ENCODE measurements around the gene FAM237B. TPM values are rescaled to one million over a fixed set of nuclear protein-coding genes. Genes with fewer than 3 reads are reported as not detected.

FAM237B gene
- total and polyA plus RNA-seq, 2 of the 4 experiments (the other 2 are of a cell fraction), result not detected

GRCh38 chr7:90313907-90314306 is 7.2 kb downstream of the FAM237B start:
- no CpG with 5 or more reads among the region's 4 CpGs for WGBS, 2 experiments (ENCODE audit: extremely low coverage in 2 of 2, insufficient read length in 1 of 2)
- BruUV-seq (replicated peaks), result no TSS peak
- Histone ChIP-seq H4K5ac (ENCODE audit: low read depth, low read length) (no peak overlapping the region), H3K23ac (ENCODE audit: low read depth, low read length) (no peak overlapping the region), H3K18ac (ENCODE audit: low read depth, low read length) (no peak overlapping the region), H2AK5ac (ENCODE audit: low read depth, low read length) (no peak overlapping the region), H2BK120ac (ENCODE audit: low read depth, low read length) (no peak overlapping the region), H3K27me3 (ENCODE audit: control insufficient read depth, insufficient read depth, low read length) (peaks cover 1% of the 10 kb centered on the region; the same call in 1 of the 2 replicates), H4K8ac (ENCODE audit: low read depth in 2 of 2, low read length in 2 of 2) (no peak overlapping the region), H3K4me3 (ENCODE audit: insufficient read depth, low read depth, low read length) (no peak overlapping the region), H3K79me1 (ENCODE audit: low read depth in 1 of 2, low read length in 2 of 2) (no peaks in the 10 kb centered on the region), H3K27ac (ENCODE audit: insufficient read depth, low read length) (no peak overlapping the region), H2AFZ (replicated peaks; ENCODE audit: low read length, poor library complexity) (no peak overlapping the region), H2AK9ac (replicated peaks; ENCODE audit: low read depth, low read length, poor library complexity) (no peak overlapping the region), H3K4me2 (ENCODE audit: low read depth, low read length) (no peak overlapping the region), H3K56ac (ENCODE audit: extremely low read depth, insufficient read depth, low read length) (no peak overlapping the region), H3K9me1 (ENCODE audit: insufficient read depth, low read length) (no peaks in the 10 kb centered on the region), H3K14ac (replicated peaks; ENCODE audit: low read depth, low read length) (no peak overlapping the region), H3K4ac (ENCODE audit: low read depth, low read length) (no peak overlapping the region), H3K36me3 (ENCODE audit: control insufficient read depth, insufficient read depth, low read length) (no peaks in the 10 kb centered on the region), H3K9ac (ENCODE audit: low read depth, low read length) (no peak overlapping the region), H2BK20ac (ENCODE audit: low read depth, low read length) (no peak overlapping the region), H4K91ac (ENCODE audit: insufficient read depth, low read depth, low read length) (no peak overlapping the region), H3K9me3 (ENCODE audit: control insufficient read depth, insufficient read depth, low read length) (no peaks in the 10 kb centered on the region), H2BK15ac (ENCODE audit: low read depth, low read length) (no peak overlapping the region), H4K20me1 (ENCODE audit: insufficient read depth, low read length) (no peaks in the 10 kb centered on the region), H3K4me1 (ENCODE audit: control insufficient read depth, insufficient read depth, low read length) (no peaks in the 10 kb centered on the region), H2BK5ac (ENCODE audit: low read depth, low read length, poor library complexity, severe bottlenecking) (no peak overlapping the region)
- dilution Hi-C loops (cut with HindIII; ENCODE audit: low sequenced_read_pairs, unreplicated experiment) (no loop called here), intact Hi-C loops (cut with micrococcal nuclease) (loop anchor here (2.0 kb wide), 1 partner anchor 113 kb away; no protein-coding TSS in a partner anchor), in situ Hi-C loops (cut with MboI; ENCODE audit: low sequenced_read_pairs) (loop anchor here (25.0 kb wide), 1 partner anchor 1527 kb away; the partner anchor contains the start of gene TEX47)
- DNase-seq (no peak), ATAC-seq (ENCODE audit: low read depth) (no peak)
- no peak for TF ChIP-seq MXI1 (IDR thresholded peaks at IDR 0.05; ENCODE audit: borderline replicate concordance, low read depth, low read length)
- no peak for TF ChIP-seq CHD1 (IDR thresholded peaks at IDR 0.05; ENCODE audit: low read depth, low read length)
- TF ChIP-seq CEBPB (IDR thresholded peaks at IDR 0.05; ENCODE audit: low read depth, low read length), result no peak
- no peak for TF ChIP-seq ELK1 (IDR thresholded peaks at IDR 0.05; ENCODE audit: borderline replicate concordance, low read depth, low read length)
- no peak for TF ChIP-seq SMC3 (IDR thresholded peaks at IDR 0.05; ENCODE audit: low read depth, low read length)
- TF ChIP-seq MAFK (IDR thresholded peaks at IDR 0.05; ENCODE audit: low read depth, low read length), result peak; percentile 67
- ChIA-PET POLR2A (ENCODE audit: unreplicated experiment) (no interaction called here), CTCF (interaction anchor here (1.0 kb wide), 1 partner anchor 114 kb away, joined by 3 read pairs; no protein-coding TSS in a partner anchor)
